H1 (cell line): Measurements from ENCODE around the gene IGF2R. TPM values are rescaled to one million over a fixed set of nuclear protein-coding genes. Genes with fewer than 3 reads are reported as not detected.

Experiments used
- CTCF ChIA-PET: fragments of 300-600 bp; sonication (Branson Sonifier 250); formaldehyde crosslinking; loops from one replicate; lab custom pipeline; 2021; ENCODE audit not compliant: partially characterized antibody; lab: Charles Lee
- POLR2A ChIA-PET: fragments of 300-600 bp; sonication (Branson Sonifier 250); formaldehyde crosslinking; loops from one replicate; lab custom pipeline; 2021; ENCODE audit warnings: inconsistent platforms; ENCODE audit not compliant: partially characterized antibody; lab: Charles Lee
- DNase-seq, 2 experiments: peaks; one replicate each; pipeline versions ENCODE4 v3.0.0 to v3.0.0-alpha.2; 2010 to 2022; ENCODE audit warnings: low spot score in 2 of 2, low read depth in 1 of 2, mixed read lengths in 1 of 2
- FAIRE-seq: peaks from 2 replicates; lab custom pipeline; 2011; peaks lifted over from hg19 to GRCh38; lab: Jason Lieb, UNC
- H2AFZ ChIP-seq: 2 replicates; pipeline ENCODE4 v1.8.1; 2012; ENCODE audit warnings: low read length, inconsistent platforms
- H2AK5ac ChIP-seq: 2 replicates; pipeline ENCODE4 v1.6.1; 2013; ENCODE audit warnings: low read depth, low read length
- H2BK120ac ChIP-seq: replicated peaks from 2 replicates; pipeline ENCODE3; 2013; ENCODE audit warnings: low read depth, low read length, inconsistent platforms
- H2BK12ac ChIP-seq: 2 replicates; pipeline ENCODE4 v1.6.1; 2013; ENCODE audit warnings: low read depth, low read length
- H2BK15ac ChIP-seq: 2 replicates; pipeline ENCODE4 v1.6.1; 2013; ENCODE audit warnings: low read length
- H2BK20ac ChIP-seq: 2 replicates; pipeline ENCODE4 v1.6.1; 2013; ENCODE audit warnings: low read length
- H2BK5ac ChIP-seq: 2 replicates; pipeline ENCODE4 v1.6.1; 2013; ENCODE audit warnings: low read depth, low read length
- H3K14ac ChIP-seq: 2 replicates; pipeline ENCODE4 v1.6.1; 2013; ENCODE audit warnings: inconsistent platforms; ENCODE audit not compliant: insufficient read length
- H3K18ac ChIP-seq: 2 replicates; pipeline ENCODE4 v1.6.1; 2013; ENCODE audit warnings: low read length; ENCODE audit errors: extremely low read depth
- H3K23ac ChIP-seq: 2 replicates; pipeline ENCODE4 v1.6.1; 2013; ENCODE audit warnings: inconsistent platforms; ENCODE audit not compliant: insufficient read length
- H3K23me2 ChIP-seq: 2 replicates; pipeline ENCODE4 v1.6.1; 2013; ENCODE audit warnings: low read depth, low read length
- H3K27ac ChIP-seq: 2 replicates; pipeline ENCODE4 v1.6.1; 2011; ENCODE audit warnings: low read depth, low read length, inconsistent platforms
- H3K27me3 ChIP-seq, 4 experiments: replicated peaks in 1 of 4; 1 replicate in 1 of 4; 2 replicates in 3 of 4; pipeline versions ENCODE4 v1.6.1 to v1.8.1; 2011 to 2013; ENCODE audit warnings: low read length in 3 of 4, mild to moderate bottlenecking in 3 of 4, inconsistent platforms in 2 of 4, mixed read lengths in 2 of 4, moderate library complexity in 1 of 4; ENCODE audit not compliant: control insufficient read depth in 3 of 4, insufficient read depth in 3 of 4; ENCODE audit errors: extremely low read depth in 1 of 4
- H3K36me3 ChIP-seq, 4 experiments: 2 replicates each; pipeline versions ENCODE4 v1.6.1 to v1.8.1; 2011 to 2013; ENCODE audit warnings: mild to moderate bottlenecking in 4 of 4, low read length in 3 of 4, moderate library complexity in 2 of 4, control low read depth in 1 of 4, inconsistent platforms in 1 of 4; ENCODE audit not compliant: insufficient read depth in 4 of 4, control insufficient read depth in 2 of 4
- H3K4ac ChIP-seq: replicated peaks from 2 replicates; pipeline ENCODE3; 2013; ENCODE audit warnings: low read length, low read depth, mixed read lengths, inconsistent platforms; ENCODE audit not compliant: insufficient read length
- H3K4me1 ChIP-seq, 4 experiments: replicated peaks in 1 of 4; 1 replicate in 1 of 4; 2 replicates in 3 of 4; pipeline versions ENCODE4 v1.6.1 to v1.8.1; 2011 to 2013; ENCODE audit warnings: low read length in 3 of 4, inconsistent platforms in 2 of 4, mixed read lengths in 1 of 4; ENCODE audit not compliant: insufficient read depth in 4 of 4, control insufficient read depth in 3 of 4
- H3K4me2 ChIP-seq, 2 experiments: 2 replicates each; pipeline versions ENCODE4 v1.6.1 to v1.8.1; 2011 to 2013; ENCODE audit warnings: low read depth in 2 of 2, low read length in 2 of 2, control low read depth in 1 of 2, inconsistent platforms in 1 of 2, mild to moderate bottlenecking in 1 of 2; ENCODE audit not compliant: insufficient read depth in 1 of 2
- H3K4me3 ChIP-seq, 4 experiments: fragments of 200-600, 300-600 bp in 1 of 4; sonication (generic), shearing (Covaris generic), sonication (Bioruptor Twin) in 1 of 4; 2 replicates each; pipeline versions ENCODE4 v1.5.1 to v1.8.1; 2011 to 2016; ENCODE audit warnings: low read length in 4 of 4, low read depth in 3 of 4, control low read depth in 2 of 4, inconsistent platforms in 2 of 4, mild to moderate bottlenecking in 2 of 4, mixed read lengths in 1 of 4, moderate library complexity in 1 of 4; ENCODE audit not compliant: insufficient read depth in 2 of 4; ENCODE audit errors: extremely low read depth in 1 of 4
- H3K56ac ChIP-seq: replicated peaks from 2 replicates; pipeline ENCODE3; 2013; ENCODE audit warnings: low read depth, mild to moderate bottlenecking, mixed read lengths, low read length, inconsistent platforms; ENCODE audit not compliant: insufficient read length
- H3K79me1 ChIP-seq: 2 replicates; pipeline ENCODE4 v1.6.1; 2013; ENCODE audit warnings: low read depth, low read length, control low read depth
- H3K79me2 ChIP-seq, 2 experiments: 2 replicates each; pipeline versions ENCODE4 v1.6.1 to v1.8.1; 2012 to 2013; ENCODE audit warnings: low read length in 2 of 2, mild to moderate bottlenecking in 2 of 2, inconsistent platforms in 1 of 2; ENCODE audit not compliant: insufficient read depth in 2 of 2, control insufficient read depth in 1 of 2
- H3K9ac ChIP-seq, 4 experiments: replicated peaks in 1 of 4; 1 replicate in 1 of 4; 2 replicates in 3 of 4; pipeline versions ENCODE4 v1.6.1 to v1.8.1; 2011 to 2013; ENCODE audit warnings: low read depth in 3 of 4, low read length in 3 of 4, control low read depth in 2 of 4, mild to moderate bottlenecking in 2 of 4, moderate library complexity in 2 of 4, inconsistent platforms in 1 of 4; ENCODE audit errors: extremely low read depth in 1 of 4
- H3K9me3 ChIP-seq, 2 experiments: 2 replicates each; pipeline versions ENCODE4 v1.6.1 to v1.8.1; 2012 to 2013; ENCODE audit warnings: mild to moderate bottlenecking in 2 of 2, moderate library complexity in 2 of 2, control low read depth in 1 of 2, inconsistent platforms in 1 of 2, low read depth in 1 of 2, low read length in 1 of 2, mixed read lengths in 1 of 2; ENCODE audit not compliant: insufficient read depth in 2 of 2
- H4K20me1 ChIP-seq, 2 experiments: replicated peaks in 1 of 2; 2 replicates each; pipeline versions ENCODE3 to v1.8.1; 2011 to 2013; ENCODE audit warnings: inconsistent platforms in 2 of 2, low read length in 2 of 2, mild to moderate bottlenecking in 1 of 2; ENCODE audit not compliant: insufficient read depth in 2 of 2, control insufficient read depth in 1 of 2
- H4K5ac ChIP-seq: 2 replicates; pipeline ENCODE4 v1.6.1; 2013; ENCODE audit warnings: low read length, low read depth, mixed read lengths, inconsistent platforms; ENCODE audit not compliant: insufficient read length
- H4K8ac ChIP-seq: 2 replicates; pipeline ENCODE4 v1.8.0; 2013; ENCODE audit warnings: mild to moderate bottlenecking, moderate library complexity, low read length, inconsistent platforms; ENCODE audit not compliant: insufficient read depth; ENCODE audit errors: extremely low read depth
- H4K91ac ChIP-seq: replicated peaks from 2 replicates; pipeline ENCODE3; 2013; ENCODE audit warnings: low read length, mixed read lengths, inconsistent platforms; ENCODE audit not compliant: insufficient read length
- CTCF ChIP-seq, 3 experiments: IDR thresholded peaks; 1 replicate in 2 of 3; 2 replicates in 1 of 3; pipeline versions ENCODE4 v1.5.1 to v1.6.1; 2011; ENCODE audit warnings: low read length in 3 of 3, mild to moderate bottlenecking in 3 of 3, inconsistent platforms in 2 of 3, low read depth in 1 of 3, moderate library complexity in 1 of 3; ENCODE audit not compliant: insufficient read depth in 1 of 3; ENCODE audit errors: control extremely low read depth in 1 of 3
- RAD21 ChIP-seq, 2 experiments: IDR thresholded peaks in 1 of 2; conservative IDR thresholded peaks in 1 of 2; 2 replicates each; pipeline ENCODE4 v1.6.1; 2011; ENCODE audit warnings: low read depth in 2 of 2, low read length in 2 of 2, improper control_type of control experiment in 1 of 2, inconsistent platforms in 1 of 2, mild to moderate bottlenecking in 1 of 2, moderate library complexity in 1 of 2
- SIX5 ChIP-seq: IDR thresholded peaks from 2 replicates; pipeline ENCODE4 v1.6.1; 2011; ENCODE audit warnings: mild to moderate bottlenecking, low read depth, low read length
- WGBS, 2 experiments: shearing (Covaris generic) in 1 of 2; methylation state at CpG; one replicate each; pipeline versions ENCODE4 v1.1.6 to v1.1.7; 2013 to 2015; ENCODE audit warnings: low lambda C conversion rate in 2 of 2, mixed read lengths in 2 of 2, inconsistent platforms in 1 of 2, low coverage in 1 of 2, missing lambda C conversion rate in 1 of 2; ENCODE audit not compliant: insufficient replicate concordance in 2 of 2, insufficient coverage in 1 of 2, insufficient read length in 1 of 2; ENCODE audit errors: extremely low coverage in 1 of 2, missing lambda C conversion rate in 1 of 2; 5-methylcytosine and 5-hydroxymethylcytosine counted together
- polyA plus RNA-seq, 7 experiments: library from polyadenylated mRNA; depleted of rRNA in 3 of 7; stranded (reverse) in 5 of 7; unstranded in 2 of 7; fragments of >200 nt in 5 of 7; fragments of 200-250 nt in 2 of 7; gene quantifications; 1 replicate in 5 of 7; 2 replicates in 1 of 7; 4 replicates in 1 of 7; pipeline versions ENCODE4 v1.2.1 to v1.2.3, GENCODE V29; 2011 to 2013; ENCODE audit warnings: missing spikeins in 2 of 7, mixed read lengths in 2 of 7
- total RNA-seq: library from RNA; stranded (reverse); fragmentation: NEBNext Ultra II Directional; extraction: Animal tissue kit (Norgen Biotek cat#: 25700); gene quantifications from 2 replicates; pipeline ENCODE4 v1.2.1, GENCODE V29; 2021

Gene IGF2R
- total and polyA plus RNA-seq, 2 of the 8 experiments (the other 6 are each of a cell fraction or from before 2014, with no cell fraction given): 20.6 to 74.1 TPM

DNA sequence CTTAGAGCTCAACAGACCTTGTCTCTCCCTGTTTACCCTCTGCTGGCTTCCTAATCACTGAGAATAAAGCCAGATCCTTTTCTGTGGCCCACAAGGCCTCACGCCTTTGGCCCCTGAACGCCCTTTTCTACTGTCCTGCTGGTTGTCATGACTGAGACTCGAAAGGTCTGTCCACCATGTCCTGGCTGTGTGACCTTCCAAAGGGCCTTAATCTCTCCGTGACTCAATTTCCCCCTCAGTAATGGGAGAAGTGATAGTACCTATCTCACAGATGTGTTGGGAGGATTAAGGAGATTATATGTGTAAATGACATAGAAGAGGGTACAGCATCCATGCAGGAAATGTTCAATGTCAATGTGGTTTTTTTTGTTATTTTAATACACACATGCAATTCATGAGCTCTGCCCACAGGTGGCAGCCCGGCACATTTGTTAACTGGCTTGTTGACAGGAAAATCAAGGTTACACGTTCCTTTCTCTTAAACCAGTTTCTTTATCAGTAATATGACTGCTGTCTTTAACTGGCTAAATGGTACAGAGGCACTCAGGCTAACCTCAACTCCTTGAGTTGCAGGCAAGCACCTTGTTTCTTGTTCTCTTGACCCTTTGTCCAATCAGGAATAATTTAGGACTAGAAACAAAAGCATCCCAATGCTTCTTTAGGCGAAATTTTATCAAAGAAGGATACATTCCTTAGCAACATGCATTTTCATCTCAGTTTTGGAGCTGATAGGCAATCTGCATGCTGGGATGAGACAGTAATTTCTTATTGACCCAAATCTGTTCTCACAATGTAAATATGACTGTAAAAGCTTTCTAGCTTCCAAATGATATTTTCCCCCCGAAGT lies 169.3 kb downstream of the IGF2R start:
- no peaks in the 10 kb centered on the region; a peak in 1 of 7 replicates for H3K27me3 ChIP-seq
- H3K9me3 ChIP-seq: no peaks in the 10 kb centered on the region
- peak; percentile 23 to 78 (median 72) for TF ChIP-seq CTCF (IDR thresholded peaks at IDR 0.05; ENCODE audit: control extremely low read depth in 1 of 3, insufficient read depth in 1 of 3, low read depth in 1 of 3, low read length in 3 of 3)
- peak; percentile 81 to 85 for TF ChIP-seq RAD21 (IDR thresholded peaks at IDR 0.05 in 1 of 2, conservative IDR thresholded peaks at IDR 0.05 in 1 of 2; ENCODE audit: low read depth in 2 of 2, low read length in 2 of 2)
- no peak for TF ChIP-seq SIX5
- TF ChIP-seq, all 59 proteins: peak for 2
- 0 out of 2 replicates have a peak overlapping the region, but pooled peaks have one; percentile 5 for H2AK5ac ChIP-seq
- no peak overlapping the region for H2BK20ac ChIP-seq
- no peak overlapping the region for H4K91ac ChIP-seq
- peak; percentile 97 for FAIRE-seq
- no peaks in the 10 kb centered on the region for H4K20me1 ChIP-seq
- H3K4me2 ChIP-seq: no peak overlapping the region
- H3K56ac ChIP-seq: no peak overlapping the region
- peak overlapping the region; percentile 12; the same call in 1 of the 2 replicates for H2BK12ac ChIP-seq
- H3K27ac ChIP-seq: no peak overlapping the region
- H3K36me3 ChIP-seq: no peaks in the 10 kb centered on the region
- ChIA-PET POLR2A (interaction anchor here (0.9 kb wide), 1 partner anchor 9 kb away, joined by 3 read pairs; no protein-coding TSS in a partner anchor), CTCF (interaction anchor here (0.7 to 3.4 kb wide), 48 partner anchors 9 to 398 kb away, joined by 3 to 37 read pairs (median 4); no protein-coding TSS in a partner anchor)
- no peak overlapping the region for H3K4me3 ChIP-seq
- H3K9ac ChIP-seq: no peak overlapping the region
- 0 out of 2 replicates have a peak overlapping the region, but pooled peaks have one; percentile 3 for H2BK5ac ChIP-seq
- no peak overlapping the region for H2AFZ ChIP-seq
- no peak overlapping the region for H3K18ac ChIP-seq
- H3K79me1 ChIP-seq: no peaks in the 10 kb centered on the region
- H3K4me1 ChIP-seq: peaks cover 2 to 19% (median 3%) of the 10 kb centered on the region in 4 experiments; a peak in 5 of 7 replicates
- no peaks in the 10 kb centered on the region for H3K79me2 ChIP-seq
- H2BK15ac ChIP-seq: 0 out of 2 replicates have a peak overlapping the region, but pooled peaks have one; percentile 51
- H3K14ac ChIP-seq: no peak overlapping the region
- no peak overlapping the region for H4K8ac ChIP-seq
- H3K4ac ChIP-seq: no peak overlapping the region
- H4K5ac ChIP-seq: no peak overlapping the region
- peak in 1 of 2 experiments; percentile 71 for DNase-seq
- WGBS, 2 experiments: 73% methylated on average over 8 of the region's 8 CpGs; no CpG with 5 or more reads in 1 of the 2 experiments
- H3K23me2 ChIP-seq: no peaks in the 10 kb centered on the region
- H2BK120ac ChIP-seq: no peak overlapping the region
- no peak overlapping the region for H3K23ac ChIP-seq
